ENCODE data around the gene CALHM1.

The CALHM1 gene

DNA sequence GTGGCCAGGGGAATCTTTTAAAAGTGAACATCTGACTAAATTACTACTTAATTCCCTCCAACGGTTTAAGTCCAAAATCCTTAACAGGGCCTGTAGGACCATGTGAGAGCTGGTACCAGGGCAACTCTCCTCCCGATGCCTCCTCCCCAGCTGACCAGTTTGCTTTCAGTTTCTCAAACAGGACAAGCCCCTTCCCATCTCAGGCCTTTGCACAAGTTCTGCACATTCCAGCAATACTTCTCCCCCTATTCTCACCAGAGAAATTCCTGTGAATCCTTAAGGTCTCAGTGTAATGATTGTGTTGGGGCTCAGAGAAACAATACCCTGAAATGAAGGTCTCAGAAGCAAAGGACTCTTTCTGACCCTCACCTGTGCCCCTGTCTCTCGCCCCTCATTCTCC, 8.0 kb upstream of the CALHM1 start:
- no peaks in the 10 kb centered on the region for H3K9me3 ChIP-seq (ENCODE audit: insufficient read depth, low read depth, low read length)
- H3F3A ChIP-seq (ENCODE audit: low read depth): peaks cover 3% of the 10 kb centered on the region; the same call in 1 of the 2 replicates
- H2AFZ ChIP-seq (ENCODE audit: low read length): no peak overlapping the region
- H3K9me2 ChIP-seq (replicated peaks; ENCODE audit: low read depth, low read length): no peaks in the 10 kb centered on the region
- H3K36me3 ChIP-seq (ENCODE audit: insufficient read depth, low read length): no peaks in the 10 kb centered on the region
- no peaks in the 10 kb centered on the region for H3K27me3 ChIP-seq (ENCODE audit: insufficient read depth, low read length, poor library complexity, severe bottlenecking)
- peaks cover 47% of the 10 kb centered on the region for H3K4me1 ChIP-seq (ENCODE audit: insufficient read depth, low read length, poor library complexity, severe bottlenecking)
- H4K20me1 ChIP-seq (ENCODE audit: insufficient read depth, low read length, poor library complexity, severe bottlenecking): no peaks in the 10 kb centered on the region
- TF ChIP-seq, protein P1, sequence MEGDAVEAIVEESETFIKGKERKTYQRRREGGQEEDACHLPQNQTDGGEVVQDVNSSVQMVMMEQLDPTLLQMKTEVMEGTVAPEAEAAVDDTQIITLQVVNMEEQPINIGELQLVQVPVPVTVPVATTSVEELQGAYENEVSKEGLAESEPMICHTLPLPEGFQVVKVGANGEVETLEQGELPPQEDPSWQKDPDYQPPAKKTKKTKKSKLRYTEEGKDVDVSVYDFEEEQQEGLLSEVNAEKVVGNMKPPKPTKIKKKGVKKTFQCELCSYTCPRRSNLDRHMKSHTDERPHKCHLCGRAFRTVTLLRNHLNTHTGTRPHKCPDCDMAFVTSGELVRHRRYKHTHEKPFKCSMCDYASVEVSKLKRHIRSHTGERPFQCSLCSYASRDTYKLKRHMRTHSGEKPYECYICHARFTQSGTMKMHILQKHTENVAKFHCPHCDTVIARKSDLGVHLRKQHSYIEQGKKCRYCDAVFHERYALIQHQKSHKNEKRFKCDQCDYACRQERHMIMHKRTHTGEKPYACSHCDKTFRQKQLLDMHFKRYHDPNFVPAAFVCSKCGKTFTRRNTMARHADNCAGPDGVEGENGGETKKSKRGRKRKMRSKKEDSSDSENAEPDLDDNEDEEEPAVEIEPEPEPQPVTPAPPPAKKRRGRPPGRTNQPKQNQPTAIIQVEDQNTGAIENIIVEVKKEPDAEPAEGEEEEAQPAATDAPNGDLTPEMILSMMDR (conservative IDR thresholded peaks at IDR 0.05; ENCODE audit: low read length): no peak
- TF ChIP-seq EZH2phosphoT487 (IDR thresholded peaks at IDR 0.05; ENCODE audit: borderline replicate concordance): no peak
- H3K4me3 ChIP-seq (ENCODE audit: low read length, poor library complexity, severe bottlenecking): no peak overlapping the region
- H3K79me2 ChIP-seq (ENCODE audit: insufficient read depth, low read length): no peaks in the 10 kb centered on the region
- H3K4me2 ChIP-seq (ENCODE audit: low read depth, low read length, poor library complexity, severe bottlenecking): no peak overlapping the region
- no peak overlapping the region for H3K9ac ChIP-seq (ENCODE audit: low read depth, low read length, poor library complexity, severe bottlenecking)

DNA sequence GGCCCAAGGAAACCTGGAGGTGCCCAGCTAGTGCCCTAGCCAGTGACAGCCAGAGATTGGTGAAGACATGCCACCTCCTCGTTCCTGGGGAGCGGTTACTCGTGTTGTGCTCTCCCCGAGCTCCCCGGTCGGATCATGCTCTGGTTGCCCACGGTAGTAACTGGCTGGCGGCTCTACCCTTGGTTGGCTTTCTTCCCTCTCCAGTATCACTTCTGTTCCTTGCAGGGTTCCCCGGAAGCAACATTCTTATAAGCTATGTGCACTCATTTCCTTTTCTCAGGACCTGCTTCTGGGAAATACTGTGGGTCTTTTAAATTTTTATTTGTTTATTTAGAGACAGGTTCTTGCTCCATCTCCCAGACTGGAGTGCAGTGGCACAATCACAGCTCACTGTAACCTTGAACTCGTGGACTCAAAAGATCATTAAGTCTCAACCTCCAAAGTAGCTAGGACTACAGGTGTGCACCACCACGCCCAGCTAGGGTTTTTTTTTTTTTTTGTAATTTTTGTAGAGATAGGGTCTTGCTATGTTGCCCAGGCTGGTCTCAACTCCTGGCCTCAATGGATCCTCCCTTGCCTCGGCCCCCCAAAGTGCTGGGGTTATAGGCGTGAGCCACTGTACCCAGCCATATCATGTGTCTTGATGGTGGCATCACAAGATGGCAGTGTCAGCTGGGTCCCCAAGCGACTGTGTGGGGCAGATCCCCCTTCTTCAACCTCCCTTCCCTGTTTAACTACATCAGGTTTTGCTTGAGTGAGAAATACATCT, 6.9 kb upstream of the CALHM1 start:
- Histone ChIP-seq H2AFZ (ENCODE audit: low read length) (no peak overlapping the region), H3K4me1 (ENCODE audit: insufficient read depth, low read length, poor library complexity, severe bottlenecking) (peaks cover 39% of the 10 kb centered on the region), H3F3A (ENCODE audit: low read depth) (no peaks in the 10 kb centered on the region)

DNA sequence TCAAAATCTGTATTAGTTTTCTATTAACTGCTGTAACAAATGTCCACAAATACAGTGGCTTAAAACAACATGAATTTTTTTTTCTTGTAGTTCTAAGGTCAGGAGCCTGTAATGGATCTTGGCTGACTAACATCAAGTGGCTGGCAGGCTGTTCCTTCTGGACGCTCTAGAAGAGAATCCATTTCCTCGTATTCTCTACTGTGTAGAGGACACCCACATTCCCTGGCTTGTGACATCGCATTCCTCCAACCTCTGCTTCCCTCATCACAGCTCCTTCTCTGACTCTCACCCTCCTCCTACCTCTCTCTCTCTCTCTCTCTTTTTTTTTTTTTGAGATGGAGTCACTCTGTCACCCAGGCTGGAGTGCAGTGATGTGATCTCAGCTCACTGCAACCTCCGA, 4.8 kb upstream of the CALHM1 start:
- no peaks in the 10 kb centered on the region for H3K9me3 ChIP-seq (ENCODE audit: insufficient read depth, low read depth, low read length)
- no peak overlapping the region for H3K4me2 ChIP-seq (ENCODE audit: low read depth, low read length, poor library complexity, severe bottlenecking)
- H3K4me3 ChIP-seq (ENCODE audit: low read length, poor library complexity, severe bottlenecking): no peak overlapping the region
- no peak overlapping the region for H3K9ac ChIP-seq (ENCODE audit: low read depth, low read length, poor library complexity, severe bottlenecking)
- no peaks in the 10 kb centered on the region for H4K20me1 ChIP-seq (ENCODE audit: insufficient read depth, low read length, poor library complexity, severe bottlenecking)
- no peaks in the 10 kb centered on the region for H3F3A ChIP-seq (ENCODE audit: low read depth)
- TF ChIP-seq EZH2phosphoT487 (IDR thresholded peaks at IDR 0.05; ENCODE audit: borderline replicate concordance): no peak
- TF ChIP-seq, protein P1 (conservative IDR thresholded peaks at IDR 0.05; ENCODE audit: low read length): no peak
- H3K4me1 ChIP-seq (ENCODE audit: insufficient read depth, low read length, poor library complexity, severe bottlenecking): peaks cover 36% of the 10 kb centered on the region
- no peaks in the 10 kb centered on the region for H3K9me2 ChIP-seq (replicated peaks; ENCODE audit: low read depth, low read length)
- H3K79me2 ChIP-seq (ENCODE audit: insufficient read depth, low read length): no peaks in the 10 kb centered on the region
- no peaks in the 10 kb centered on the region for H3K36me3 ChIP-seq (ENCODE audit: insufficient read depth, low read length)
- no peak overlapping the region for H2AFZ ChIP-seq (ENCODE audit: low read length)
- H3K27me3 ChIP-seq (ENCODE audit: insufficient read depth, low read length, poor library complexity, severe bottlenecking): no peaks in the 10 kb centered on the region

More for the DNA sequence above, 6.9 kb upstream of the CALHM1 start:
- no peaks in the 10 kb centered on the region for H3K79me2 ChIP-seq (ENCODE audit: insufficient read depth, low read length)
- H3K9me3 ChIP-seq (ENCODE audit: insufficient read depth, low read depth, low read length): no peaks in the 10 kb centered on the region
- no peak for TF ChIP-seq EZH2phosphoT487 (IDR thresholded peaks at IDR 0.05; ENCODE audit: borderline replicate concordance)
- TF ChIP-seq, protein P1 (conservative IDR thresholded peaks at IDR 0.05; ENCODE audit: low read length): no peak
- no peaks in the 10 kb centered on the region for H3K27me3 ChIP-seq (ENCODE audit: insufficient read depth, low read length, poor library complexity, severe bottlenecking)
- no peak overlapping the region for H3K9ac ChIP-seq (ENCODE audit: low read depth, low read length, poor library complexity, severe bottlenecking)
- H3K4me2 ChIP-seq (ENCODE audit: low read depth, low read length, poor library complexity, severe bottlenecking): no peak overlapping the region
- H3K36me3 ChIP-seq (ENCODE audit: insufficient read depth, low read length): no peaks in the 10 kb centered on the region
- no peak overlapping the region for H3K4me3 ChIP-seq (ENCODE audit: low read length, poor library complexity, severe bottlenecking)
- H4K20me1 ChIP-seq (ENCODE audit: insufficient read depth, low read length, poor library complexity, severe bottlenecking): no peaks in the 10 kb centered on the region
- no peaks in the 10 kb centered on the region for H3K9me2 ChIP-seq (replicated peaks; ENCODE audit: low read depth, low read length)
